OCI-LY3 (cell line): ENCODE results near the gene BCL11A.

Source experiments
- H2AFZ ChIP-seq: fragments of 200-600, 300-600 bp; shearing (Covaris generic); 2 replicates; pipeline ENCODE4 v1.6.0; 2014; ENCODE audit warnings: antibody characterized with exemption, low read depth, low read length
- H3K27ac ChIP-seq: fragments of 200-600, 300-600 bp; sonication (generic); 2 replicates; pipeline ENCODE4 v1.5.1; 2014; ENCODE audit warnings: mild to moderate bottlenecking, low read length, moderate library complexity, mixed read lengths
- H3K27me3 ChIP-seq: fragments of 200-600, 300-600 bp; sonication (generic); 2 replicates; pipeline ENCODE4 v1.6.1; 2014; ENCODE audit warnings: low read depth, low read length, mixed read lengths
- H3K36me3 ChIP-seq: fragments of 200-600, 300-600 bp; sonication (generic); replicated peaks from 2 replicates; pipeline ENCODE3; 2014; ENCODE audit warnings: low read depth, low read length, mixed read lengths
- H3K4me1 ChIP-seq: fragments of 300-600, 200-600 bp; sonication (generic); 2 replicates; pipeline ENCODE4 v1.6.1; 2014; ENCODE audit warnings: low read length, mixed read lengths
- H3K4me2 ChIP-seq: fragments of 200-600, 300-600 bp; sonication (generic); 2 replicates; pipeline ENCODE4 v1.6.1; 2014; ENCODE audit warnings: low read length, mixed read lengths
- H3K4me3 ChIP-seq: fragments of 300-600, 200-600 bp; sonication (generic); 2 replicates; pipeline ENCODE4 v1.5.1; 2014; ENCODE audit warnings: antibody characterized with exemption, mild to moderate bottlenecking, low read length, moderate library complexity
- H3K79me2 ChIP-seq: fragments of 300-600, 200-600 bp; shearing (Covaris generic); 2 replicates; pipeline ENCODE4 v1.6.1; 2014; ENCODE audit warnings: mild to moderate bottlenecking, low read length, mixed read lengths
- H3K9ac ChIP-seq: fragments of 300-600, 200-600 bp; shearing (Covaris generic); 2 replicates; pipeline ENCODE4 v1.6.0; 2014; ENCODE audit warnings: mild to moderate bottlenecking, low read length, moderate library complexity
- H3K9me3 ChIP-seq: fragments of 200-600, 300-600 bp; shearing (Covaris generic); 2 replicates; pipeline ENCODE4 v1.6.1; 2014; ENCODE audit warnings: low read length, mixed read lengths; ENCODE audit not compliant: insufficient read depth
- H4K20me1 ChIP-seq: fragments of 200-600, 300-600 bp; sonication (generic); 2 replicates; pipeline ENCODE4 v1.6.1; 2016; ENCODE audit warnings: low read length, mixed read lengths; ENCODE audit not compliant: insufficient read depth
- CTCF ChIP-seq: fragments of 200-600, 300-600 bp; sonication (generic); IDR thresholded peaks from 2 replicates; pipeline ENCODE4 v1.5.1; 2014; ENCODE audit warnings: antibody characterized with exemption, low read length, low read depth
- EZH2phosphoT487 ChIP-seq: fragments of 200-600 bp; shearing (Covaris generic); IDR thresholded peaks from 2 replicates; pipeline ENCODE4 v1.6.1; 2018; ENCODE audit warnings: antibody characterized with exemption, mixed run types, low read depth

BCL11A gene

GRCh38 chr2:60469536-60470317 is 83.7 kb downstream of the BCL11A start:
- Histone ChIP-seq H2AFZ (no peak overlapping the region), H3K79me2 (peaks cover 95% of the 10 kb centered on the region), H3K27ac (peak overlapping the region; percentile 52), H3K9me3 (no peaks in the 10 kb centered on the region), H3K4me2 (peak overlapping the region; percentile 42), H3K27me3 (no peaks in the 10 kb centered on the region), H3K36me3 (peaks cover 75% of the 10 kb centered on the region), H3K4me3 (no peak overlapping the region), H3K9ac (no peak overlapping the region), H3K4me1 (peaks cover 53% of the 10 kb centered on the region), H4K20me1 (peaks cover 80% of the 10 kb centered on the region)
- no peak for TF ChIP-seq EZH2phosphoT487
- no peak for TF ChIP-seq CTCF

- Histone ChIP-seq H3K79me2 (peaks cover 95% of the 10 kb centered on the region), H3K27me3 (no peaks in the 10 kb centered on the region), H2AFZ (no peak overlapping the region), H3K27ac (peak overlapping the region; percentile 52), H4K20me1 (peaks cover 71% of the 10 kb centered on the region), H3K9ac (no peak overlapping the region), H3K4me2 (peak overlapping the region; percentile 42), H3K4me3 (no peak overlapping the region), H3K4me1 (peaks cover 52% of the 10 kb centered on the region), H3K9me3 (no peaks in the 10 kb centered on the region), H3K36me3 (peaks cover 72% of the 10 kb centered on the region)
- TF ChIP-seq EZH2phosphoT487: no peak
- no peak for TF ChIP-seq CTCF
Observed at GRCh38 chr2:60468382-60469085, 84.9 kb downstream of the BCL11A start.

GRCh38 chr2:60466161-60466702 is 87.2 kb downstream of the BCL11A start:
- H3K27me3 ChIP-seq: no peaks in the 10 kb centered on the region
- H4K20me1 ChIP-seq: peaks cover 52% of the 10 kb centered on the region
- no peak overlapping the region for H2AFZ ChIP-seq
- no peak overlapping the region for H3K4me3 ChIP-seq
- no peak overlapping the region for H3K9ac ChIP-seq
- H3K27ac ChIP-seq: peak overlapping the region; percentile 17; the same call in 1 of the 2 replicates
- no peaks in the 10 kb centered on the region for H3K9me3 ChIP-seq
- H3K4me1 ChIP-seq: peaks cover 42% of the 10 kb centered on the region
- peaks cover 95% of the 10 kb centered on the region for H3K79me2 ChIP-seq
- no peak overlapping the region for H3K4me2 ChIP-seq
- TF ChIP-seq CTCF (no peak), EZH2phosphoT487 (no peak)
- H3K36me3 ChIP-seq: peaks cover 75% of the 10 kb centered on the region

- H2AFZ ChIP-seq: no peak overlapping the region
- no peaks in the 10 kb centered on the region for H3K9me3 ChIP-seq
- H3K4me1 ChIP-seq: peaks cover 37% of the 10 kb centered on the region
- no peaks in the 10 kb centered on the region for H3K27me3 ChIP-seq
- TF ChIP-seq CTCF: no peak
- TF ChIP-seq EZH2phosphoT487: no peak
- no peak overlapping the region for H3K4me2 ChIP-seq
- no peak overlapping the region for H3K4me3 ChIP-seq
- peaks cover 95% of the 10 kb centered on the region for H3K79me2 ChIP-seq
- peaks cover 47% of the 10 kb centered on the region for H4K20me1 ChIP-seq
- H3K9ac ChIP-seq: no peak overlapping the region
- H3K36me3 ChIP-seq: peaks cover 76% of the 10 kb centered on the region
- 0 out of 2 replicates have a peak overlapping the region, but pooled peaks have one; percentile 15 for H3K27ac ChIP-seq
Observed at GRCh38 chr2:60465736-60466135, 87.7 kb downstream of the BCL11A start.
